ACC112 (cell line): ENCODE results near the gene SRRM2.
"Not testable (repeated sequence)": the region's sequence is repeated elsewhere in the genome, so short reads cannot be mapped to it uniquely, and the experiment has no call there.

Experiments
- H2AFZ ChIP-seq: fragments of 200-600 bp; sonication (generic); one replicate; pipeline ENCODE4 v1.6.0; 2017; ENCODE audit warnings: antibody characterized with exemption, low read length; ENCODE audit not compliant: unreplicated experiment
- H3K27ac ChIP-seq: fragments of 200-600 bp; sonication (generic); 2 replicates; pipeline ENCODE4 v1.5.1; 2014; ENCODE audit warnings: low read depth, mild to moderate bottlenecking, antibody characterized with exemption, low read length, moderate library complexity
- H3K27me3 ChIP-seq: fragments of 200-600 bp; sonication (generic); 2 replicates; pipeline ENCODE4 v1.6.1; 2014; ENCODE audit warnings: mild to moderate bottlenecking, antibody characterized with exemption, low read length, moderate library complexity, mixed read lengths; ENCODE audit not compliant: insufficient read depth
- H3K36me3 ChIP-seq: fragments of 200-600 bp; sonication (generic); 2 replicates; pipeline ENCODE4 v1.6.1; 2016; ENCODE audit warnings: mild to moderate bottlenecking, antibody characterized with exemption, low read length, moderate library complexity, mixed read lengths; ENCODE audit not compliant: insufficient read depth
- H3K4me1 ChIP-seq: fragments of 200-600 bp; sonication (generic); one replicate; pipeline ENCODE4 v1.6.1; 2016; ENCODE audit warnings: low read length, mixed read lengths; ENCODE audit not compliant: insufficient read depth, unreplicated experiment, control insufficient read depth
- H3K4me3 ChIP-seq: fragments of 200-600 bp; sonication (generic); 2 replicates; pipeline ENCODE4 v1.5.1; 2014; ENCODE audit warnings: mild to moderate bottlenecking, low read depth, low read length
- H3K79me2 ChIP-seq: fragments of 200-600 bp; sonication (generic); one replicate; pipeline ENCODE4 v1.6.0; 2016; ENCODE audit warnings: low read length; ENCODE audit not compliant: control insufficient read depth, unreplicated experiment, insufficient read depth

The SRRM2 gene

DNA sequence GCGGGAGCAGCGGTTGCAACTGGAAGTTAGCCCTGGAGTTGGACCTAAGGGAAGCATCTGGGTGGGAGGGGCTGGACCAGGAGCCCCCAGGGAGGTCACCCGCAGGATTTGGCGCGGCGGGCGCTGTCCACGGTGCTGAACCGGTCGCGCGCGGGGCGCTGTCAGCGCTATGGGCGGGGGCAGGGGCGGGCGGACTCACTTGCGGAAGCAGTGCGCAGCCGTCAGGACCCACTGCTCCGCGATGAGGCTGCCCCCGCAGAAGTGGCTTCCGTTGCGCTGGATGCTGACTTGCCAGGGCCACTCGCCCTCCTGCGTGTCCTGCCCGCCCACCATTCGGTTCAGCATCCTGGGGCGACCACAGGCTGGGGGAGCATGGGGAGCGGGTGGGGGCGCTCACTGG is 36.9 kb upstream of the SRRM2 start:
- no peak overlapping the region for H2AFZ ChIP-seq
- H3K4me3 ChIP-seq: no peak overlapping the region
- no peaks in the 10 kb centered on the region for H3K36me3 ChIP-seq
- H3K27me3 ChIP-seq: no peaks in the 10 kb centered on the region
- H3K79me2 ChIP-seq: no peaks in the 10 kb centered on the region
- no peaks in the 10 kb centered on the region for H3K4me1 ChIP-seq
- no peak overlapping the region for H3K27ac ChIP-seq

GRCh38 chr16:2715966-2716885 is 36.2 kb upstream of the SRRM2 start:
- Histone ChIP-seq H3K4me1 (no peaks in the 10 kb centered on the region), H3K27me3 (no peaks in the 10 kb centered on the region), H3K27ac (no peak overlapping the region), H2AFZ (no peak overlapping the region), H3K79me2 (no peaks in the 10 kb centered on the region), H3K36me3 (no peaks in the 10 kb centered on the region), H3K4me3 (no peak overlapping the region)

DNA sequence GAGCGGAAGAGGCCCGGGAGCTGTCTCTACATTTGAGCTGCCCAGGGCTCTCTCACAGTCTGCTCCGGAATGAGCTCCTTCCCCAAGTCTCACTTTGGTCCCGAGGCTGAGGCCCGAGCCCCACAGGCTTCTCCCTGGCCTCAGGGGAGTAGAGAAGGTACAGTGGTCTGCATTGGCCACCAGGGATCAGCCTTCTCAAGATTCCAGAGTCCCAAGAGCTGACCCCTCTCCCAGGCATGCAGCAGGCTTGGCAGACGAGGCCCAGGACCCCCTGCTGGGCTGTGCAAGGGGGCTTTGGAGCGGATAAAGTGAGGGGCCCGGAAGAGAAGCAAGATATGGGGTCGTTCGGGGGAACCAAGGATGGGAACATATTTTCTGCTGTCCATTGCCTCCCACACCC is 35.5 kb upstream of the SRRM2 start:
- Histone ChIP-seq H3K36me3 (no peaks in the 10 kb centered on the region), H3K4me1 (no peaks in the 10 kb centered on the region), H2AFZ (no peak overlapping the region), H3K27ac (no peak overlapping the region), H3K27me3 (no peaks in the 10 kb centered on the region), H3K4me3 (no peak overlapping the region), H3K79me2 (no peaks in the 10 kb centered on the region)

DNA sequence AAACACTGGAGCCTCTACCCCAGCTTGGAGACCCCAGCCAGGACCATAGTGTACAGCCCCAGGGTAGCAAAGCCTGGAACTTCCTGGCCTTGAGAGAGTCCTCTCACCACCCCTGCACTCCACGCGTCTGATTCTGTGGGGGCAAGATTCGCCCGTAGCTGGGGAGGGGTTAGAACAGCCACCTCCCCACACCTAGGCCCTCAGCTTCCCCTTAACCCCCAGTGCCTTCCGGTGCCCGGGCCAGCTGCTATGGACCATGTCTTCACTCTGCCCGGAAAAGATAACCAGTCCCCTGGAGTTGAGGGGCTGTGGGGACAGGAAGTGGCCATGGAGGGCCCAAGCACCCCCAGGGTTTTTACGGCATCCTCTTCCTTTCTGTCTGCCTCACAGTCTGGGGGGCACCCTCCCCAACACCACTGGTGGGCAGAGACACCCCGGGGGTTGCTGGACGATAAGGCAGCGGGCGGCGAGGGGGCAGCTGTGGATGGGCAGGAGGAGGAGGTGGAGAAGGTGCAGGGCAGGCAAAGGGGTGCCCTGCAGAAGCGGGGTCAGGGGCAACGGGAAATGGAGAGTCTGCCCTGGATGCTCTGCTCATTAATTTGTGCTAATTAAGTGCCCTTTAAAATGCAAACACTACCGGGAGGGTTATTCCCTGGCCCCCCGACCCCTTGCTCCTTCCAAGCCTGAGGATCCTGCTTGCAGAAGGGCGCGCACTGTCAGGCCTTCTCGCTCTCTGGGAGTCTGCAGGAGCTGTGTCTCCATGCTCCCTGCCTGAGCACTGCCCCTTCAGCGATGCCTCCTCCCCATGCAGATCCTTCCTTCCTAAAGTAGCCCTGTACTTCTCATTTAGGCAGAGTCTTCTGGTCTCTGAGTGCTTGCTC is 34.8 kb upstream of the SRRM2 start:
- Histone ChIP-seq H3K4me3 (no peak overlapping the region), H3K79me2 (no peaks in the 10 kb centered on the region), H3K27ac (no peak overlapping the region), H2AFZ (no peak overlapping the region), H3K27me3 (no peaks in the 10 kb centered on the region), H3K4me1 (no peaks in the 10 kb centered on the region), H3K36me3 (no peaks in the 10 kb centered on the region)

GRCh38 chr16:2719328-2720063 is 32.9 kb upstream of the SRRM2 start:
- Histone ChIP-seq H3K4me3 (no peak overlapping the region; the same call in 1 of the 2 replicates), H3K79me2 (no peaks in the 10 kb centered on the region), H3K27me3 (peaks cover 5% of the 10 kb centered on the region; the same call in 1 of the 2 replicates), H3K27ac (no peak overlapping the region), H3K36me3 (no peaks in the 10 kb centered on the region), H3K4me1 (no peaks in the 10 kb centered on the region), H2AFZ (no peak overlapping the region)

- H3K79me2 ChIP-seq: no peaks in the 10 kb centered on the region
- H2AFZ ChIP-seq: peak within 1 kb of the TSS; percentile 6
- H3K27ac ChIP-seq: peak within 1 kb of the TSS; percentile 28
- H3K36me3 ChIP-seq: no peaks in the 10 kb centered on the region
- peaks cover 5% of the 10 kb centered on the region; the same call in 1 of the 2 replicates for H3K27me3 ChIP-seq
- no peaks in the 10 kb centered on the region for H3K4me1 ChIP-seq
- peak within 1 kb of the TSS; percentile 76 for H3K4me3 ChIP-seq
Observed at GRCh38 chr16:2720064-2720457, 32.4 kb upstream of the SRRM2 start, which contains the start of gene PRSS27. Gene PRSS27 (minus strand): TSS chr16:2720224. CDS start chr16:2720160, 64 bp downstream.

- Histone ChIP-seq H3K36me3 (no peaks in the 10 kb centered on the region), H3K4me1 (no peaks in the 10 kb centered on the region), H2AFZ (peak overlapping the region; percentile 95), H3K27ac (peak overlapping the region; percentile 28), H3K79me2 (no peaks in the 10 kb centered on the region), H3K27me3 (peaks cover 5% of the 10 kb centered on the region; the same call in 1 of the 2 replicates), H3K4me3 (peak overlapping the region; percentile 76)
Observed at GRCh38 chr16:2720719-2721633, 31.5 kb upstream of the SRRM2 start.

- Histone ChIP-seq H3K27ac (peak overlapping the region; percentile 28; the same call in 1 of the 2 replicates), H2AFZ (peak overlapping the region; percentile 95)
Observed at GRCh38 chr16:2721634-2722173, 30.7 kb upstream of the SRRM2 start.

GRCh38 chr16:2724088-2724676 is 28.3 kb upstream of the SRRM2 start:
- Histone ChIP-seq H3K4me3 (no peak overlapping the region), H3K27me3 (peaks cover 5% of the 10 kb centered on the region; the same call in 1 of the 2 replicates), H3K79me2 (no peaks in the 10 kb centered on the region), H3K4me1 (no peaks in the 10 kb centered on the region), H3K36me3 (no peaks in the 10 kb centered on the region), H3K27ac (no peak overlapping the region), H2AFZ (no peak overlapping the region)

More at GRCh38 chr16:2721634-2722173, 30.7 kb upstream of the SRRM2 start:
- H3K36me3 ChIP-seq, H3K79me2 ChIP-seq, H3K4me1 ChIP-seq, H3K27me3 ChIP-seq: not testable (repeated sequence)
- peak overlapping the region; percentile 76 for H3K4me3 ChIP-seq
